Measurements from ENCODE around the gene PAGE5. TPM values are rescaled to one million over a fixed set of nuclear protein-coding genes. Genes with fewer than 3 reads are reported as not detected.

The PAGE5 gene, protein sequence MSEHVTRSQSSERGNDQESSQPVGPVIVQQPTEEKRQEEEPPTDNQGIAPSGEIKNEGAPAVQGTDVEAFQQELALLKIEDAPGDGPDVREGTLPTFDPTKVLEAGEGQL
- total RNA-seq (2022; extraction: Qiagen RNA extraction) = not detected in 5 replicates

DNA sequence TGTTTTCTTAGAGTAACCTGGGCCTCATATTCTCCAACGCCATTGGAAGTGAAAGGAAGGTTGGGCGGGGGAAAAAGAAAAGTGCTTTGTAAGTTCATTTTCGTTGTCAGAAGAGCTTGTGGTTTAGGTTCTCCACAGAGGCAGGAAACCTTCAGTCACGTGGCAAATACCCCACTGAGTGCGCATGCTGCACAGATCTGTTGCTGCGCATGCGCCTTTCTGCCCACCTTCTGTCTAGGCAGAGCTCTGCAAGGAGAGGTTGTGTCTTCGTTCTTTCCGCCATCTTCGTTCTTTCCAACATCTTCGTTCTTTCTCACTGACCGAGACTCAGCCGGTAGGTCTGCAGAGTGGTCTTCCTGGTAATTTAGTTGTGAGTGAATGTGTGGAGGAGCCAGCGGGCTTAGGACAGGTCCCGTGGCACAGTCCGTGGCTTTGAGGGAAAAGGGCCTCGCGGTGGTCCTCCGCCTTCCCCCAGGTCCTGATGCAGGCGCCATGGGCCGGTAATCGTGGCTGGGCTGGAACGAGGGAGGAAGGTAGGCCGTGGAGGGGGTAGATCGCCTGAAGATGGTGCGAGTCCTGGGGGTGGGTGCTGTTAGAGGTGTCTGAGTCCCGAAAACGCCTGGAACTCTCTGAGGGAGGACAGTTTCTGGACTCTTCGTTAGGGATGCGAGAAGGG, at the start of gene PAGE5:
Gene PAGE5 (plus strand): TSS at position 228 of the 676 bp plus-strand sequence. CDS start 1,037 bp downstream, outside the sequence.

DNA sequence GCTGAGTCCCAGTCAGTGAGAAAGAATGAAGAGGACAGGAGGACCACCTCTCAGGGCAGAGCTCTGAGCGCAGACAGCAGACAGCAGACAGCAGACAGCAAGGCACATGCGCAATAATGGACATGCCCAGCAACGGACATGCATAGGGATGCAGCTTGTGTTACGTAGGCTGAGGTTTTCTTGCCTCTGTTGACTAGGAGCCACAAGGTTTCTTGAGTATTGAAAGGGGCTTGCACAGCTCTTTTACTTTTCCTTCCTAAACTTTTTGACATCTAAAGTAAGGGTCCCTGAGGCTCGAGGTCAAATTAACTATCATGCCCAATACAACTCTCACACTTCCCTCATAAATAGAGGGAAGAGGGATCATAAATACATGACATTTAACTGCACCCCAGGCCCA, 44.7 kb downstream of the PAGE5 start, which contains the start of gene PAGE3:
Gene PAGE3 (minus strand): TSS at position 101 of the 400 bp plus-strand sequence. CDS start 1,013 bp downstream, outside the sequence.

Other genes starting within 250 kb of the PAGE5 start
- 0.08 to 0.14 TPM (median 0.14 TPM) in 3 of 5 replicates, not detected in the others for gene PFKFB1, start 226.2 kb upstream of the PAGE5 start, total RNA-seq (2022; extraction: Qiagen RNA extraction)
- gene APEX2, start 220.0 kb upstream of the PAGE5 start, total RNA-seq (2022; extraction: Qiagen RNA extraction) = 27.1 to 34.6 TPM (median 29.9 TPM) in 5 replicates
- gene ALAS2, start 189.4 kb upstream of the PAGE5 start, total RNA-seq (2022; extraction: Qiagen RNA extraction) = not detected in 5 replicates
- not detected in 5 replicates for gene PAGE2B, start 145.3 kb upstream of the PAGE5 start, total RNA-seq (2022; extraction: Qiagen RNA extraction)
- gene PAGE2, start 131.3 kb upstream of the PAGE5 start, total RNA-seq (2022; extraction: Qiagen RNA extraction) = not detected in 5 replicates
- gene PAGE3, start 44.6 kb downstream of the PAGE5 start, total RNA-seq (2022; extraction: Qiagen RNA extraction) = not detected in 5 replicates
- gene MAGEH1, start 231.8 kb downstream of the PAGE5 start, total RNA-seq (2022; extraction: Qiagen RNA extraction) = 5.9 to 7.8 TPM (median 7.0 TPM) in 5 replicates

All from A549 treated with Mapracorat at 1 μM for 4 hours (cell line).